ENCODE data around the gene KRTAP23-1. TPM values are rescaled to one million over a fixed set of nuclear protein-coding genes. Genes with fewer than 3 reads are reported as not detected.

KRTAP23-1 gene
- total and polyA plus RNA-seq, 2 of the 8 experiments (the other 6 are each of a cell fraction or from before 2014, with no cell fraction given) = not detected

- TF ChIP-seq CTBP2 (IDR thresholded peaks at IDR 0.05; ENCODE audit: borderline replicate concordance, insufficient read depth, insufficient read length, low read length) (no peak), GABPA (IDR thresholded peaks at IDR 0.05; ENCODE audit: borderline replicate concordance, insufficient read depth, low read length) (no peak), JUND (IDR thresholded peaks at IDR 0.05; ENCODE audit: low read length) (no peak), FOSL1 (IDR thresholded peaks at IDR 0.05; ENCODE audit: insufficient read depth, low read depth, low read length) (no peak), SP4 (IDR thresholded peaks at IDR 0.05; ENCODE audit: low read length) (no peak), SIN3A (conservative IDR thresholded peaks at IDR 0.05 in 1 of 2, IDR thresholded peaks at IDR 0.05 in 1 of 2; ENCODE audit: low read depth in 1 of 2, low read length in 2 of 2) (no peak)
These were observed 11.8 kb downstream of the KRTAP23-1 start (continued) for GRCh38 chr21:30336596-30336995.

Measured in H1 (cell line).